GM21367 (cell line): ENCODE data around the gene MUC5AC.
"Not testable (repeated sequence)": the region's sequence is repeated elsewhere in the genome, so short reads cannot be mapped to it uniquely, and the experiment has no call there.

Experiments
- ATAC-seq: cut with Tn5 transposase; IDR thresholded peaks from one replicate; pipeline ENCODE4 v1.9.1; 2021; ENCODE audit not compliant: unreplicated experiment

MUC5AC gene

DNA sequence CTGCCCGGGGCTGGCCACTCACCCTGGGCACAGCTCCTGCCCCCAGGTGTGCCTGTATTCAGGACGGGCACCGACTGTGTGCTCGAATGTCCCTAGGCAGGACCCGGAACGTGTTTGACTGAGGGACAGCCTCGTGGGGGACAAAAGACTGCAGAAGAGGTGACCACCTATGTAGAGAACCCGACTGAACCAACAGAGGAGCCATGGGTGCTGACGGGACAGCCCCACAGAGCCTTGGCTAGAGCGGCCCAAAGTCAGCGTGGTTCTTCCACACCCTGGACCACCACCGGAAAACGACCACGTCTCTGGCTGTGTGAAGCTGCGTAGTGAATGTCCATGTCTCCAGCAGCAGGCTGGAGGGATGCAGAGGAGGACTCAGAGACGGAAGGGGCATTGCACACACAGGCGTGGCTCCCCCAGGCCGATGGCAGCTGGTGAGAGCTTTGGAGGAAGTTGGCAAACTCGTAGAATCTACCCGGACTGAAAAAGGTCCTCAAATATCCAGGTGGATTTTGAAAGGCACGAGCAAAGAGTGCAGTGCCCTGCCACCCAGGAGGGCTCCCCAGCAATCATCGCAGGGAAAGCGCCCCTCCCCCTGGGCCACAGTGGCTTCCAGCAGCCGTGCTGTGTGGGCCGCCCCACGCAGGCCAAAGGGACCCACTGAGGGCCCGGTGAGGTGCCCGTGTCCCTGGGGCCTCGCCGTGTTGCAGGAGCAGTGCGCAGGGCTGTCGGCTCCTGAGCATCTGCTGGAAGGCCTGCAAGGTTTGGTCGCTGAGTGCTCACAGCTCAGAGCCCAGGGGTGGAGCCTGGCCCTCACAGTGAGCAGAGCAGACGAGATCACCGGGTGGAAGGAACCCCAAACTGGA is 47.6 kb downstream of the MUC5AC start:
- no peak for ATAC-seq

DNA sequence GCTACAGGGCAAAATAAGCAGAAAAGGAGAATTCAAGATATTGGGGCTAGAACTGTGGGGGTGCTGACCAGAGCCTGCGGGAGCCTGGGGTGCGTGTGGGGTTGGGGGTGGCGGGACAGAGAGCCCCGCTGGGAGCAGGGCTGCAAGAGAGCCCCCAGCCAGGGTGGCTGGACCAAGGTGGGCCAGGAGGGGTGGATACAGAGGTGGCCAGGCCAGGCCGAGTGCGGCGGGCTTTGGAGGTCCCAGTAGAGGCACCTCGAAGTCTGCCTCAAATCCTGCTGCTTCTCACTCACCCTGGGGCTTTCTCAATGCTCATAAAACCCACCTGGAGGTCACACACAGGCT is 48.2 kb downstream of the MUC5AC start:
- ATAC-seq: no peak

DNA sequence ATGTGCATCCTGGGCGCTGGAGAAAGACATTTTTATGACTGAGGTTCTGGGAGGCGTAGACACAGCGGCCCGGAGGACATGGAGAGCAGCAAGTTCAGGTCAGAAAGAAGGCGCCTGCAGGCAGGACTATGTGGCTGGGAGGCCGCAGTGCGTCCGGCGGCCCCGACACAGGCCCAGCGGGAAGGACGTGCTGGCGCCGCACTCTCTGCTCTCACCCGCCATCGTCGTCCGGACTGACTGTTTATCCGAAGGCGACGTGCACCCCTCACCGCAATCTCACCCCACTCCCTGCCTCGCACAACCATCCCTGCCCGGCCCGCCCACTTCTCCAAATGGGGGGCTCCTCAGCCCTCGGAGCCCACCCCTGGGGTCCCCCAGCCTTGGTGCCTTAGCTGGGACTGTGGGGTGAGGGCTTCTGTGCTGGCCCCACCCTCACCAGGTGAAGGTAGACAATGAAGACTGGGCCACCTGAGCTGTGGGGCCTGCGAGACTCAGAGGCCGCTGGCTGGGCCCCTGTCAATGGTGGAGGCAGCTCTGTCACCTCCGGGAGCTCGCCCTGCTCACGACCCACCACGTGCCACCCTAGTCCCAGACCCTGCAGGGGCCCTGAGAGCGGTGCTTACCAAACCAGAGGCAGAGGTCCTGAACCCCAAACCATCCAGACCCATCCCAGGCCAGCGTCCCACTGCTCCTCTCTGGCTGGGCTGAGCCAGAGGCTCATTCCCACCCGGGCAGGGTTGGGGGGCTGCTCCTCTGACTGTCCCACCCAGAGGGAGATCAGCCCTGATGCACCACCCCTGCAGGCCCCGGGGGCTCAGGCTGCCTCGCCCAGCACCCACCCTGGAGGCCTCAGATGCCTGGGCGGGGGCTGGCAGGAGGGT is 48.9 kb downstream of the MUC5AC start:
- no peak for ATAC-seq

DNA sequence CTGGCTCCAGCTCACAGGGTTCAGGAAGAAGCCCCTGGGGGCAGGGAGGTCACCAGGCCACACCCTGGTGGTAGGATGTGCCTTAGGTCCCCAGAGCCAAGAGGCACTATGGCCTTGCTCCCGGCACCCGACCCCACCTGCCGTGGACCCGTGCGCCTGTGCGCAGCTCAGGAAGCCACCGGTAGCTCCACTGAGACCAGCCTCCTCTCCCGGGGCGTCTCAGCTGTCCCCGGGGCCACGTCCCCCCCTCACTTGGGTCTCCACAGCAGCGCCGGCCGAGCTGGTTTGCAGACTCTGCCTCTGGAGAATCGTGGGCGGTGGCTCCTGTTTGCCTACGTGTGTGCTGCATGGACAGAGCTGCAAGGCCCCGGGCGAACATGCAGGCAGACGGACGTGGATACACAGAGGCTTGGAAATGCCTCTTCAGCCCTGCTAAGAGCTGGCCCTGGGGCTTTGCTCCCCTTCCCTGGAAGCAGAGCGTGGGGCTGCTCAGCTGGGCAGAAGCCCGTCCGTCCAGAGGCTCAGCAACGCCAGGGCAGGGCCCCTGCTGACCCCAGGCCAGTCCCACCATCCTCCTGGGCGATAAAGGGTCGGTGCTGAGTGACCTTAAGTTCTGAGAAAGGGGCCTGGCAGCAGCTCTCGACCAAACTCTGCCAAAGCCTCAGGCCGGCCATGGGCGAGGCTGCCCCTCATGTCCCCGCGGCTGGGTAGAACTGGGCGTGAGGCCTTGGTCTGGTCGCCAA is 49.8 kb downstream of the MUC5AC start:
- no peak for ATAC-seq

DNA sequence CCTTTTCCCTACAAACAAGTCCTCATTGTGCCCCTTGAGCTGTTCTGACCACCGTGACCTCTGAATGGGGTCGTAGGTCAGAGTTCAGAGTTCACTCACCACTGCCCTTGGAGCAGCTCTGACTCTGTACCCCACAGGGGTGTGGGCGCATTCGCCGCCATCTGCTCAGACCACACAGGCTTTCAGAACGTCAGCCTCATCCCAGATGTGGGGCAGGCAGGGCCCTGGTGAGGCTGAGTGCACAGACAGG is 50.3 kb downstream of the MUC5AC start:
- ATAC-seq: no peak

DNA sequence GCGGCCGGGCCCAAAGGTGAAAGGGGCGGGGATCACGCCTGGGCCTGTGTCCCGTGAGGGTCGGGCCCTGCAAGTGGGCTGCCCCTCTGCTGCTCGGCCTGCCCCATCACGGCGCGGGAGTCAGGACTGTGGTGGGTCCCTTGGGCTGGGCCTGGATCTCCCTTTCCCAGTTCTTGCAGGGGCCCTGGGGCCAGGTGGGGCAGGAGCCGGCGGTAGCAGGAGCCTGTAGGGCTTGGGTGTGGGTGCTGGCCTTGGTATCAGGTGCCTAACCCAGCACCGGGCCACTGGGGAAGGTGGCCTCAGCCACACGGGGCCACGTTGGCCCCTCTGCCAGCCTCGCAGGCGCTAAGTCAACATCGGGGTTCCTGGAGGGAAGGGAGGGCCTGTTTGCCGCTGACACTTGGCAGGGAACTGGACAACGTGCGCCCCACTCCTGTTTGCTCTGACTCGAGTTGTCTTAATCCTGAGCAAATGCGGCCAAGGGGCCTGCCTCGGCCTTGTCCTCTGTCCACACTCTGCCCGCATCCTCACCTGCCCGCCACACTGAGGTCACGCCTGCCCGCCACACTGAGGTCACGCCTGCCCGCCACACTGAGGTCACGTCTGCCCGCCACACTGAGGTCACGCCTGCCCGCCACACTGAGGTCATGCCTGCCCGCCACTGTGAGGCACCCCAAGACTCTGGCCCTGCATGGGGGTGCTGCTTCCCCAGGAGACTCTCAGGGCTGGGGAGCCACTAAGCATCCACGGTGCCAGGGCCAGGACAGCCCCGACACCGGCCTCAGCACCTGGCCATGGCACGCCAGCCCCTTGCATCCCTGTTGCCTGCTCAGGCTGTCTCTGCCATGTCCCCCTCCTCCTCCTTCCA is 50.9 kb downstream of the MUC5AC start:
- ATAC-seq: no peak

DNA sequence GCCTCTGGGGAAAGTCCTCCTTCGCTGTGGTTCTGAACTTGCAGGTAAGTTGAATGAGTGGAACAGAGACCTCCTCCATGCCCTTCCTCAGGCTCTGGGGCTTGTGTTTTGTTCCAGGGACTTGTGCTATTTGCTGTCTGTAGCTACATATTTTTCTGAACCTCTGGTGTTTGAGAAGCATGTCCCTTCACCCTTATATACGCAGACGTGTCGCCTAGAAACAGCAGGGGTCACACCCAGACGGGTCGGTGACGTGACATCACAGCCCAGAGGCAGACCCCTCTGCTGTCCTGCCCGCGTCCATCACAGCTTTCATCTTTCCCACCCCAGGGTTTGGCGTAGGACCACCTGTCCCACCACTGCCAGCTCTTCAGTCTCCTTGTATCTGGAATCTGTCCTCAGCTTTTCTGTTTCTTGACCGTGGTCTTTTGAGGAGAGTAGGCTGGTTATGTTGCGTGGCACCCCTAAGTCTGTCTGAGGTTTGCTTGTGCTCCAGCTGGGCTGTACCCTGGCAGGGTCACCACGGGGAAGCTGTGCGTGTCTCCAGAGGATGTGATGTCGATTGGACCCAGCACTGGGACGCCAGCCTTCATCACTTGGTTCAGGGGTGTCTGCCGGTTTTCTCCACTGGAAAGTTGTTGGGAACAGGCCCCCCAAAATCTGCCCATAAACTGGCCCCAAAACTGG is 51.8 kb downstream of the MUC5AC start:
- no peak for ATAC-seq

DNA sequence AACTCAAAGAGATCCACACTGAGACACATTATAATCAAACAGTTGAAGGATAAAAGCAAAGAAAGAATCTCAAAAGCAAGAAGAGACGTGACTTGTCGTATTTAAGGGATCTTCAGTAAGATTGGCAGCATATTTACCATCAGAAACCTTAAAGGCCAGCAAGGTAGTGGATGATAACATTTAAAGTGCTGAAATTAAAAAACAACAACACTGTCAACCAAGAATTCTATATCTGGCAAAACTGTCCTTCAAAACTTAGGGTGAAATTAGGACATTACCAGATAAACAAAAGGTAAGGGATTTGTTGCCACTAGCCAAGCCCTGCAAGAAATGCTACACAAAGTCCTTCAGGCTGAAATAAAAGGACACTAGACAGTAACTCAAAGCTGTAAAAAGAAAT is 54.1 kb downstream of the MUC5AC start:
- ATAC-seq: no peak

DNA sequence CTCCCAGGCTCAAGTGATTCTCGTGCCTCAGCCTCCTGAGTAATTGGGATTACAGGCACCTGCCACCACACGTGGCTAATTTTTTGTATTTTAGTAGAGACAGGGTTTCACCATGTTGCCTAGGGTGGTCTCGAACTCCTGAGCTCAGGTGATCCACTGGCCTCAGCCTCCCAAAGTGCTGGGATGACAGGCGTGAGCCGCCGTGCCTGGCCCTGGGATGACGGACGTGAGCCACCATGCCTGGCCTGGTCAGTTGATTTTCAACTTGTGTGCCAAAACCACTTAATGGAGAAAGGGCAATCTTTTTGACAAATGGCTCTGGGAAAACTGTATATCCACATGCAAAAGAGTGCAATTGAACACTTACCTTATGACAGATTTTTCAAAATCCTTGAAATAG is 58.1 kb downstream of the MUC5AC start:
- ATAC-seq: not testable (repeated sequence)

DNA sequence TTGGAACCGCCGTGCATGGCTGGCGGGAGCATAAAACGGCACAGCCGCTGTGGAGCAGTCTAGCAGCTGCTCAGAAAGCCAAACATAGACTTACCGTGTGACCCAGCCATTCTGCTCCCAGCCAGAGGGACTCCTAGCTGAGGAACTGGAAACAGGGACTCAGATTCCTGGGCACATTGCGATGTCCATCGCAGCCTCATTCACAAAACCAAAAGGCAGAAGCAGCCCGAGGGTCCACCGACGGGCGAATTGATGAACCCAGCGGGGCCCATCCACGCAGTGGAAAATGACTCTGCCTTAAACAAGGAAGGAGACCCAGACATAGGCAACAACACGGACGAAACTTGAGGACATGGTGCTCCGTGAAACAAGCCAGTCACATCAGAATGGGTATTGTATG is 59.4 kb downstream of the MUC5AC start:
- ATAC-seq: no peak

DNA sequence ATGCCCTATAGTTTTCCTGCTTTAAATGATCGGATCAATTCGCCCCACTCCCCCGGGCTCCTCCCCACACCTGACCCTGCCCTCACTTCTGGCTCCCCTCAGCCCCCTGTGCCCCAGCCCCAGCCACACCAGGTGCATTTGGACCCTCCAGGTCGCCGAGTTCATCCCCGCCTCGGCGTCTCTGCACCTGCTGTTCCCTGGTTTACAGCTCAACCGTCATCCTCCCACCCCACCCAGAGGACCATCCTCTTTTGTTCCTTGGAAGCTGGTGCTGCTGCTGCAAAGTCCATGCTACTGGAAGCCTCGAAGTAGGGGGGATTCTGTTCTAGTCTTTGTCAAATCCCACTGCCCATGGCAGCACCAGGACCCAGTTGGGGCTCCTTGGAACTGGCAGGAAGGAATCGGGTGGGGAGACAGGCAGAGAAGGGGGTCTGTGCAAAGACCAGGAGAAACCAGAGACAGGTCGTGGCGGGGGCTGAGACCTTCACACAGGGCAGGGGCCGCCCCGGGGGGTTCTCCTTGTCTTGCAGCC is 60.6 kb downstream of the MUC5AC start:
- ATAC-seq: no peak

DNA sequence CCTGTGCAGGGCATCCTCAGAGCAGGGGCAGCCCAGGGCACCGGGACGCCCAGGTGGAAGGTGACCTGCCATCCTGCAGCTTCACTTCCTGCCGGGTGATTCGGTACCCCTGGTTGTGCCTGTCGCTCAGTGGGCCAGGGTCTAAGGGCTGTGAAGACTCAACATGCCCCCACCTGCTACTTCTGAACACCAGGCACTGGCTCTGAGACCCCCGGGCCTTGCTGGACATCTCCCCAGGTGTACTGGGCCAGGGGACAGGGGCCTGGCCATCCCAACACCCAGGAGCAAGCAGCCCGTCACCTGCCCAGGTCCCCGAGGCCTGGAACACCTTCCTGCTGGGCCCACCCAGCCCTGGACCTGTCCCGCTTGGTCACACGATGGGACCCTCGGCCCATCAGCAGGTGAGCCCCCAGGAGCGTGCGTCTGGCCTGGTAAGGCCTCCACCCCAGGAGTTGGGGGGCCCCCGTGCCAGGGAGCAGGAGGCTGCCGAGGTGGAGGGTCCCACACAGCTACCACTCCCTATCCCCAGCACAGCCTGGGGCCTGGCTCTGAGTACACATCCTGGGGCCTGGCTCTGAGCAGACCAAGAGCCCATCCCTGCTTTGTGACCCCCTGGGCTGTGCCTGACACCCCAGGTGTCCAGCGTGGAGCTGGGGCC is 61.2 kb downstream of the MUC5AC start:
- no peak for ATAC-seq

DNA sequence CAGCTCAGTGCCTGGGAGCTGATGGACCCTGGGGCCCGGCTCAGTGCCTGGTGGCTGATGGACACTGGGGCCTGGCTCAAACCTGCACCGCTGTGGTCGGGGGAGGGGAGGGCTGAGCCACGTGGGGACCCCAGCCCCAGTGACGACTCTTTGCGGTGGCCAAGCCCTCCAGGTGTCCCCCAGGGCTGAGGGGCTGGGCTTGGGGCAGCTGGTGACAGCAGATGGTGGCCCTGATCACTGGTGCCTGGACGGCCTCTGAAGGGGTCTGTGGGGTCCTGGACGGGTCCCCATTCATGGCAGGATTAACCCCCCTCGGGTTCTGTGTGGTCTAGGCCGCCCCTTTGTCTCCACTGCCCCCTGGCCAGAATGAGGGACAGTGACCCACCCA is 61.7 kb downstream of the MUC5AC start:
- ATAC-seq: no peak

DNA sequence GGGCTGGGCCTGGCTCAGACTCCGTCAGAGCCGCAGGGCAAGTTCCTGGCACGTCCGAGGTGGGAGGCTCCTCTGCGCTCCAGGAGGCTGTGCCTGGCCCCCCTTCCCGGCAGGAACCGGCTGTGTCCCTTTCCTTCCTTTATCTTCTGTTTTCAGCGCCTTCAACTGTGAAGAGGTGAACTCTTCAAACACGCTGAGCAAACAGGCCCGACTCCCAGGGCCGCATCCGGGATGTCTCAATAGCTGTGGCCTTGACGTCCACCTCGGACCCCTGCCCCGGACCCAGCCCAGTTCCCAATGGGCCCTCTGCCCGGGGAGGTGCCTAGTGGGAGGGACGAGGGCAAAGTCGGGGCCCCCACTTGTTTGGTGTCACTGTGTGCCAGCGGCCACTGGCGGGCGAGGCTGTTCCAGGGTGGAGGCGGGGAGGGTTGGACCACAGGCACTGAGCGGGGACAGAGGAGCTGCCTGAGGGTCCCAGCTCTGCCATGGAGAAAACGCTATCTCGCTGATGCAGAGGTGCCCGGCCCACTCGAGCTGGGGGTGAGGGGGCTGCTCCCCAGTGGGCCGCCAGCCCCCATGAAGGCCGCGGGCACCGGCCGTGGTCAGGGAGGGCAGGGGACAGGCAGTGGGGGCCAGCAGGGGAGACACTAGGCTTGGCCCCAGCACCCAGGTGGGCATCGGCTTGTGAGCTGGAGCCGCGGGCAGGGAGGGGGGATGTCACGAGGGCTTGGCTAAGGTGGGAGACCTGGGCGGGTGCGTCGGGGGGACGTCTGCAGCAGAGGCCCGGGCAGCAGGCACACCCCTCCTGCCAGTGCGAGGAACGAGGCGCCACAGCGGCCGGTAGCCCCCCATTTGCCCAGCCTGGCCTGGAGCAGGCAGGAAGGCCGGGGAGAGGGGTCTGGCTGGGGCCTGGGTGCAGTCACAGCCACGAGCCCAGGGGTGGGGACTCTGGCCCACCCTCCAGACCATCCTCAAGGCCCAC is 62.4 kb downstream of the MUC5AC start:
- ATAC-seq: no peak

DNA sequence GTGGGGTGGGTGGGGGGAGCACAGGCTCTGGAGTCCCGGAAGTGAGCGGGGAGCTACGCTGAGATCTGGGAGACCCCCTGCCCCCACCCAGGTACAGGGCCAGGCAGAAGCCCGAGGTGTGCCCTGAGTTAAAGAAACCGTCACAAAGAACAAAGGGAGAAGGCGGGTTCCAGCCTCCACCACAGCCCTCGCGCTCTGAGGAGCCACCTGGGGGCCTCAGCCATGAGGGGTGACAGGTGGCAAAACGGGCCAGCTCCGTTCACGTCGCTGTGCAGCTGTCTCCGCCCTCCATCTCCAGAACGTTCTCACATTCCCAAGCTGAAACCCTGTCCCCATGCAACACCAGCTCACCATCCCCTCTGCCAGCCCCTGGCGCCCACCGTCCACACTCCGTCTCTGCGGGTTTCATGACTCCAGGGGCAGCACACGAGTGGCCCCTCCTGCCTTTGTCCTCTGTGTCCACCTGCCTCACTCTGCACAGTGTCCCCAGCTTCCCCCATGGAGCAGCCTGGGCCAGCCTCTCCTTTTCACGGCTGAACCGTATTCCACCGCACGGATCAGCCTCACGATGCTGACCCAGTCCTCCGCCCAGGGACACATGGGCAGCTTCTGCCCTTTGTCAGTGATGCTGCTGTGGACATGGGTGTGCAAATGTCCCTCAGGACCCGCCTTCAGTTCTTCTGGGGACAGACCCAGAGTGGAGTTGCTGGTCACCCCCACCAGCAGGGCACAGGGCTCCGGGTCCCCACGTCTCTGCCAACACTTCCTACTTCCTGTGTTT is 63.4 kb downstream of the MUC5AC start:
- ATAC-seq: no peak

DNA sequence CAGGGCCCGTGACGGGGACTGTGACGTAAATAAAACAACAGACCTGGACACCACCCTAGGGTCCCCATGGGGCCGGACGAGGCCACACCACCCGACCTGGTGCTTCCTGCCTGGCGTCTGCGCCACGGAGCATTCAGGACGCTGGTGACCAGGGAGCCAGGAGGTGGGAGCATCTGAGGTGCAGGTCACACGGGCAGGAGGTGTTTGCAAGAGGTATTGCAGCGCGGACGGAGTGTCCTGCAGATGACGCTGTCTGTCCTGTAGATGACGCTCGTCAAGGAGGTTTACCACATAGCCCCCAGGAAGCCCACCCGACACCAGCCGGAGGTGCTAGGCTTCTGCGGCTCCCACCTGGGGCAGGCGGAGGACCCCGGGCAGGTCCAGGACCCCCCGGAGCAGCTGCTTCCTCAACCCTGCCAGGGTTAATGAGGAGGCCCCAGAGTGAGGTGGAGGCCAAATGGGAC is 64.1 kb downstream of the MUC5AC start:
- no peak for ATAC-seq
